Measurements from ENCODE around the gene LRP5. TPM values are rescaled to one million over a fixed set of nuclear protein-coding genes. Genes with fewer than 3 reads are reported as not detected.

The LRP5 gene
- total RNA-seq, 1 experiment from 2014 or later: 55.2 TPM

DNA sequence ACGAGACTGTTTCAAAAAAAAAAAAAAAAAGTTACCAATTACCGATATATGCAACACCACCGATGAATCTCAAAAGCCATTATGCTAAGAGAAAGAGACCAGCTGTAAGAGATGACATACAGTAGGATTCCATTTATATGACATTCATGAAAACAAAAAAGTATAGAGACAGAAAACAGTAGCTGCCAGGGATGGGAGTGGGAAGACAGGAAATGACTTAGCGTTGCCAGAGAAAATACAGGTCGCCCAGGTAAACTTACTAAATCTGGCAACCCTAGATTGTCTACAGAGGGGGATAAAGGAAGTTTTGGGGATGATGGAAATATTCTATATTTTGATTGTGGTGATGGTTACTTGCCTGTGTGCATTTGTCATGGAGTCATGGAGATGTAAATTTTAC, 32.7 kb upstream of the LRP5 start:
- Histone ChIP-seq H3K9ac (ENCODE audit: low read length) (no peak overlapping the region), H3K9me2 (ENCODE audit: insufficient read depth) (no peaks in the 10 kb centered on the region), H3K4me1 (ENCODE audit: control insufficient read depth in 1 of 2, insufficient read depth in 2 of 2, low read length in 2 of 2) (peaks cover 15 to 37% of the 10 kb centered on the region in 2 experiments), H4K20me1 (ENCODE audit: insufficient read depth) (no peaks in the 10 kb centered on the region), H3K79me2 (ENCODE audit: insufficient read depth, low read length) (no peaks in the 10 kb centered on the region), H3K4me2 (ENCODE audit: low read length) (no peak overlapping the region), H2AFZ (ENCODE audit: low read depth, low read length, poor library complexity, severe bottlenecking) (no peak overlapping the region), H3K27ac (ENCODE audit: low read depth, low read length) (no peak overlapping the region), H3K27me3 (ENCODE audit: insufficient read depth, low read length) (no peaks in the 10 kb centered on the region), H3K4me3 (replicated peaks in 1 of 2; ENCODE audit: low read depth in 1 of 2, low read length in 2 of 2) (no peak overlapping the region), H3K9me3 (ENCODE audit: control insufficient read depth in 1 of 2, insufficient read depth in 1 of 2, low read depth in 1 of 2, low read length in 2 of 2) (no peaks in the 10 kb centered on the region), H3K36me3 (ENCODE audit: control insufficient read depth in 1 of 2, insufficient read depth in 2 of 2, low read length in 2 of 2) (no peaks in the 10 kb centered on the region)
- ChIA-PET POLR2A (no interaction called here), RAD21 (ENCODE audit: low non-redundant PET in 1 of 2, low total read pairs in 2 of 2, uncharacterized antibody in 2 of 2, unreplicated experiment in 2 of 2) (no interaction called here), CTCF (interaction anchor here (1.6 kb wide), 1 partner anchor 18 kb away, joined by 6 read pairs; no protein-coding TSS in a partner anchor)
- no peak for DNase-seq (ENCODE audit: low read depth, low spot score)
- intact Hi-C loops (cut with micrococcal nuclease): no loop called here
- no peak for ATAC-seq
- TF ChIP-seq EZH2phosphoT487 (IDR thresholded peaks at IDR 0.05; ENCODE audit: borderline replicate concordance) (no peak), SP1 (IDR thresholded peaks at IDR 0.05; ENCODE audit: low read depth) (no peak), TCF7L2 (IDR thresholded peaks at IDR 0.05; ENCODE audit: borderline replicate concordance, extremely low read depth, insufficient read depth, insufficient read length) (no peak), YY1 (IDR thresholded peaks at IDR 0.05; ENCODE audit: extremely low read depth, insufficient replicate concordance, low read depth, low read length) (no peak), POLR2AphosphoS5 (IDR thresholded peaks at IDR 0.05; ENCODE audit: low read depth, low read length) (no peak), ZFX (IDR thresholded peaks at IDR 0.05) (no peak), POLR2A (IDR thresholded peaks at IDR 0.05; ENCODE audit: borderline replicate concordance, extremely low read depth, insufficient read depth, insufficient read length) (no peak), CBX3 (IDR thresholded peaks at IDR 0.05; ENCODE audit: low read depth) (no peak), FOSL1 (IDR thresholded peaks at IDR 0.05; ENCODE audit: low read depth) (no peak), ELF1 (IDR thresholded peaks at IDR 0.05; ENCODE audit: borderline replicate concordance, low read depth) (no peak), SRF (IDR thresholded peaks at IDR 0.05; ENCODE audit: low read depth) (no peak)
- TF ChIP-seq, protein P1, sequence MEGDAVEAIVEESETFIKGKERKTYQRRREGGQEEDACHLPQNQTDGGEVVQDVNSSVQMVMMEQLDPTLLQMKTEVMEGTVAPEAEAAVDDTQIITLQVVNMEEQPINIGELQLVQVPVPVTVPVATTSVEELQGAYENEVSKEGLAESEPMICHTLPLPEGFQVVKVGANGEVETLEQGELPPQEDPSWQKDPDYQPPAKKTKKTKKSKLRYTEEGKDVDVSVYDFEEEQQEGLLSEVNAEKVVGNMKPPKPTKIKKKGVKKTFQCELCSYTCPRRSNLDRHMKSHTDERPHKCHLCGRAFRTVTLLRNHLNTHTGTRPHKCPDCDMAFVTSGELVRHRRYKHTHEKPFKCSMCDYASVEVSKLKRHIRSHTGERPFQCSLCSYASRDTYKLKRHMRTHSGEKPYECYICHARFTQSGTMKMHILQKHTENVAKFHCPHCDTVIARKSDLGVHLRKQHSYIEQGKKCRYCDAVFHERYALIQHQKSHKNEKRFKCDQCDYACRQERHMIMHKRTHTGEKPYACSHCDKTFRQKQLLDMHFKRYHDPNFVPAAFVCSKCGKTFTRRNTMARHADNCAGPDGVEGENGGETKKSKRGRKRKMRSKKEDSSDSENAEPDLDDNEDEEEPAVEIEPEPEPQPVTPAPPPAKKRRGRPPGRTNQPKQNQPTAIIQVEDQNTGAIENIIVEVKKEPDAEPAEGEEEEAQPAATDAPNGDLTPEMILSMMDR (IDR thresholded peaks at IDR 0.05 in 2 of 3, conservative IDR thresholded peaks at IDR 0.05 in 1 of 3; ENCODE audit: borderline replicate concordance in 1 of 3, insufficient read depth in 1 of 3, low read depth in 2 of 3, low read length in 2 of 3): no peak
- TF ChIP-seq, protein P2, sequence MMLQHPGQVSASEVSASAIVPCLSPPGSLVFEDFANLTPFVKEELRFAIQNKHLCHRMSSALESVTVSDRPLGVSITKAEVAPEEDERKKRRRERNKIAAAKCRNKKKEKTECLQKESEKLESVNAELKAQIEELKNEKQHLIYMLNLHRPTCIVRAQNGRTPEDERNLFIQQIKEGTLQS (IDR thresholded peaks at IDR 0.05): no peak
- BruUV-seq (replicated peaks): no TSS peak

Data from HCT116 (cell line).